Naive thymus-derived CD4-positive, alpha-beta T cell (primary cell): Measurements from ENCODE around the gene ID2. TPM values are rescaled to one million over a fixed set of nuclear protein-coding genes. Genes with fewer than 3 reads are reported as not detected.

Experiments
- ATAC-seq: fragments of 150-1000 bp; cut with Tn5 transposase; 2 replicates; pipeline ENCODE4 v1.10.0; 2021; ENCODE audit warnings: mild to moderate bottlenecking, moderate library complexity
- CTCF ChIA-PET: fragments of 350-600 bp; sonication (Branson Sonifier 250); formaldehyde crosslinking; loops from one replicate; lab custom pipeline; 2021; ENCODE audit warnings: antibody characterized with exemption; lab: Charles Lee
- POLR2A ChIA-PET: fragments of 350-600 bp; sonication (Branson Sonifier 250); formaldehyde crosslinking; loops from one replicate; lab custom pipeline; 2021; ENCODE audit warnings: antibody characterized with exemption, inconsistent platforms; lab: Charles Lee
- DNase-seq, 9 donors: peaks; one replicate each; pipeline versions ENCODE4 v3.0.0 to v3.0.0-alpha.2; 2020 to 2022; ENCODE audit warnings: mixed read lengths in 1 of 9
- H3K27ac ChIP-seq: one replicate; pipeline ENCODE4 v1.7.0; 2013; ENCODE audit warnings: mild to moderate bottlenecking, low read depth, low read length, moderate library complexity
- H3K27me3 ChIP-seq, 2 donors: one replicate each; pipeline ENCODE4 v1.7.0; 2013; ENCODE audit warnings: low read length in 2 of 2, mild to moderate bottlenecking in 2 of 2, moderate library complexity in 2 of 2; ENCODE audit not compliant: control insufficient read depth in 2 of 2, insufficient read depth in 2 of 2
- H3K36me3 ChIP-seq, 3 experiments: 1 replicate in 2 of 3; 2 replicates in 1 of 3; pipeline ENCODE4 v1.7.0; 2013; ENCODE audit warnings: low read length in 3 of 3, mild to moderate bottlenecking in 3 of 3, moderate library complexity in 1 of 3; ENCODE audit not compliant: insufficient read depth in 3 of 3, control insufficient read depth in 2 of 3
- H3K4me1 ChIP-seq, 2 donors: one replicate each; pipeline ENCODE4 v1.7.0; 2013; ENCODE audit warnings: low read length in 2 of 2, mild to moderate bottlenecking in 2 of 2, moderate library complexity in 1 of 2; ENCODE audit not compliant: control insufficient read depth in 2 of 2, insufficient read depth in 2 of 2
- H3K4me3 ChIP-seq: 2 replicates; pipeline ENCODE4 v1.7.0; 2013; ENCODE audit warnings: mild to moderate bottlenecking, low read length
- H3K9me3 ChIP-seq, 3 experiments: 1 replicate in 2 of 3; 2 replicates in 1 of 3; pipeline ENCODE4 v1.7.0; 2013; ENCODE audit warnings: low read length in 3 of 3; ENCODE audit not compliant: control insufficient read depth in 2 of 3
- H3K27ac Mint-ChIP-seq, 9 donors: one replicate each; pipeline ENCODE4 v1.8.0; 2020 to 2022; ENCODE audit warnings: mixed read lengths in 9 of 9, mild to moderate bottlenecking in 8 of 9, moderate library complexity in 5 of 9, inconsistent platforms in 2 of 9
- H3K27me3 Mint-ChIP-seq, 5 donors: one replicate each; pipeline ENCODE4 v1.8.0; 2021 to 2022; ENCODE audit warnings: mixed read lengths in 5 of 5, mild to moderate bottlenecking in 1 of 5
- H3K36me3 Mint-ChIP-seq, 5 donors: one replicate each; pipeline ENCODE4 v1.8.0; 2020 to 2022; ENCODE audit warnings: mixed read lengths in 5 of 5, mild to moderate bottlenecking in 3 of 5, inconsistent platforms in 1 of 5
- H3K4me1 Mint-ChIP-seq, 7 donors: one replicate each; pipeline ENCODE4 v1.8.0; 2020 to 2022; ENCODE audit warnings: mixed read lengths in 7 of 7, mild to moderate bottlenecking in 3 of 7, inconsistent platforms in 1 of 7
- H3K4me3 Mint-ChIP-seq, 10 donors: one replicate each; pipeline ENCODE4 v1.8.0; 2020 to 2022; ENCODE audit warnings: mild to moderate bottlenecking in 10 of 10, mixed read lengths in 10 of 10, moderate library complexity in 6 of 10, inconsistent platforms in 2 of 10
- H3K9me3 Mint-ChIP-seq, 11 donors: one replicate each; pipeline ENCODE4 v1.8.0; 2020 to 2022; ENCODE audit warnings: mixed read lengths in 11 of 11, mild to moderate bottlenecking in 4 of 11, inconsistent platforms in 1 of 11, moderate library complexity in 1 of 11
- intact Hi-C, 2 donors: fragments of 100-400 bp; cut with micrococcal nuclease; formaldehyde crosslinking; loops; one replicate each; pipeline ENCODE4 v1.15.1; 2023
- polyA plus RNA-seq, 2 donors: library from polyadenylated mRNA; unstranded; fragments of 300-500 nt; fragmentation: Illumina TruSeq; gene quantifications; one replicate each; pipeline ENCODE4 v1.2.3, GENCODE V29; 2021
- total RNA-seq, 6 experiments: library from RNA in 5 of 6; stranded (reverse) in 5 of 6; gene quantifications; 1 replicate in 5 of 6; 2 replicates in 1 of 6; pipeline ENCODE4 v1.2.3 and lab custom pipeline; 2021 to 2026

Gene ID2
- total and polyA plus RNA-seq, 7 experiments from 2014 or later, result 43.0 to 309 (median 177) TPM

GRCh38 chr2:8676921-8677645 lies 4.8 kb upstream of the ID2 start:
- Mint-ChIP-seq H3K27me3 (peaks cover 19 to 59% (median 43%) of the 10 kb centered on the region in 5 donors), H3K4me3 (peak overlapping the region in 8 of 10 donors; percentile 60 to 93 (median 84)), H3K36me3 (peaks cover 0 to 19% (median 10%) of the 10 kb centered on the region in 5 donors), H3K27ac (no peak overlapping the region), H3K9me3 (peaks cover 10 to 42% (median 23%) of the 10 kb centered on the region in 11 donors), H3K4me1 (peaks cover 18 to 43% (median 31%) of the 10 kb centered on the region in 7 donors)
- POLR2A ChIA-PET, result interaction anchor here (0.6 to 1.1 kb wide), 2 partner anchors 13 to 166 kb away, joined by 3 read pairs; no protein-coding TSS in a partner anchor
- H3K4me1 ChIP-seq, result peaks cover 14 to 24% of the 10 kb centered on the region in 2 donors
- H3K9me3 ChIP-seq, result peaks cover 0 to 31% (median 4%) of the 10 kb centered on the region in 3 experiments
- CTCF ChIA-PET, result no interaction called here
- H3K4me3 ChIP-seq, result no peak overlapping the region
- no peak overlapping the region for H3K27ac ChIP-seq
- peaks cover 0 to 21% of the 10 kb centered on the region in 2 donors for H3K27me3 ChIP-seq
- intact Hi-C loops, result loop anchor here in 1 of 2 donors (5.0 kb wide), 1 partner anchor 200 kb away; no protein-coding TSS in a partner anchor
- ATAC-seq (no peak), DNase-seq (no peak)
- peaks cover 0 to 2% (median 0%) of the 10 kb centered on the region in 3 experiments for H3K36me3 ChIP-seq

DNA sequence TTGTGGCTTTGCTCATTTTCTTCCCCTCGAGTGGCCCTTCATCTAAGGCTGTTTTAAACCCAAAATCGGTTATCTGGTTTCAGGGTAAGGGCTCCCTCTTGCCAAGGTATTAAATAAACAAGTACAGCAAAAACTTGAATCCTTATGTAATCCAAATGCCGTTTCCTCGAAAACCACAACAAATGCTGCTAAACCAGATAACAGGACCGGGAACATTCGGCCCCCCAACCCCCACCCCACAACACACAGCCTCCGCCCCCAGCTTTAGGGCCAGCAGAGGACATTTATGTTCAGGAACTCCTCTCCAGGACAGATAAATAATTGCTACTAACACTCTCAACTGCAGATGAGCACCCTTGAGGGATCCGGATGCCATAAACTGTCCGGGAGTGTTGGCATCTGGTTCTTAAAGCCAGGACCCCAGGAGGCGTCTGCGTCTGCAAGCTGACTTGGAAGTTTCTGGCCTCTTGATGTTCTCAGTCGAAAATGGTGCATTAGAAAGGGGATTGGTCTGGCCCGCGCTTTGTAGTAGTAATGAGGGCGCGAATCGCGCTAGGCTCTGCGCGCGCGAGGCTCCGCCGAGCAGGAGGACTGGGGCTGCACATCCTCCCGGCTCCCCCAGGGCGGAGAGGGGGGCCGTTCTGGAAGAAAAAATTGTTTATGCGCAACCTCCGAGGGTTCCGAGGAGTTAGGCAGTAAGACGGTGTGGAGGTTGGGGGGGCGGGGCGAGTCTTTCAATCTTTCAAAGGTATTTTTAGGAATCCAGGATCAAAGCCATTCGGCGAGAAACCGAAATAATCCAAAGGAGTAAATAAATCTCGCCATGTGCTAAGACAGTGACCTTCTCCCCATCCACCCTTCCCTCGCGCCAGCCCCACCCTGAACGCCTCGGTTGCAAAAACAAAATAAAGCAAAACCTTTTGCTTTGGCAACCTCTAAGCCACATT lies 3.9 kb upstream of the ID2 start:
- ATAC-seq, result no peak
- peak in 7 of 9 donors; percentile 15 to 35 (median 32) for DNase-seq
- peaks cover 0 to 6% (median 0%) of the 10 kb centered on the region in 3 experiments for H3K36me3 ChIP-seq
- peaks cover 19 to 61% (median 43%) of the 10 kb centered on the region in 5 donors for H3K27me3 Mint-ChIP-seq
- H3K4me1 Mint-ChIP-seq, result peaks cover 21 to 43% (median 31%) of the 10 kb centered on the region in 7 donors
- peaks cover 0 to 31% (median 4%) of the 10 kb centered on the region in 3 experiments for H3K9me3 ChIP-seq
- H3K27me3 ChIP-seq, result peaks cover 0 to 21% of the 10 kb centered on the region in 2 donors
- H3K27ac ChIP-seq, result no peak overlapping the region
- H3K27ac Mint-ChIP-seq, result peak overlapping the region in 8 of 9 donors; percentile 0 to 86 (median 18)
- H3K9me3 Mint-ChIP-seq, result peaks cover 10 to 39% (median 23%) of the 10 kb centered on the region in 11 donors
- peaks cover 0 to 27% (median 10%) of the 10 kb centered on the region in 5 donors for H3K36me3 Mint-ChIP-seq
- H3K4me3 ChIP-seq, result peak overlapping the region; percentile 49
- intact Hi-C loops, result loop anchor here (1.0 to 5.0 kb wide), 2 partner anchors 201 to 221 kb away; no protein-coding TSS in a partner anchor
- CTCF ChIA-PET, result interaction anchor here (1.0 kb wide), 1 partner anchor 13 kb away, joined by 3 read pairs; no protein-coding TSS in a partner anchor
- H3K4me3 Mint-ChIP-seq, result peak overlapping the region; percentile 75 to 93 (median 84)
- POLR2A ChIA-PET, result interaction anchor here (0.6 to 1.1 kb wide), 2 partner anchors 14 to 166 kb away, joined by 3 read pairs; no protein-coding TSS in a partner anchor
- peaks cover 14 to 24% of the 10 kb centered on the region in 2 donors for H3K4me1 ChIP-seq

- ChIA-PET POLR2A (interaction anchor here (0.6 kb wide), 1 partner anchor 1653 kb away, joined by 3 read pairs; no protein-coding TSS in a partner anchor), CTCF (interaction anchor here (1.0 kb wide), 1 partner anchor 14 kb away, joined by 3 read pairs; no protein-coding TSS in a partner anchor)
- H3K9me3 ChIP-seq, result peaks cover 0 to 21% (median 4%) of the 10 kb centered on the region in 3 experiments
- peak; percentile 58 to 84 (median 66) for DNase-seq
- peak; percentile 55 for ATAC-seq
- no peak overlapping the region for H3K27ac ChIP-seq
- Mint-ChIP-seq H3K27me3 (peaks cover 19 to 51% (median 38%) of the 10 kb centered on the region in 5 donors), H3K9me3 (peaks cover 7 to 29% (median 15%) of the 10 kb centered on the region in 11 donors), H3K36me3 (peaks cover 0 to 30% (median 10%) of the 10 kb centered on the region in 5 donors), H3K4me1 (peaks cover 23 to 50% (median 37%) of the 10 kb centered on the region in 7 donors), H3K27ac (peak overlapping the region in 7 of 9 donors; percentile 51 to 86 (median 70)), H3K4me3 (peak overlapping the region; percentile 80 to 93 (median 85))
- H3K27me3 ChIP-seq, result peaks cover 0 to 21% of the 10 kb centered on the region in 2 donors
- peak overlapping the region; percentile 49 for H3K4me3 ChIP-seq
- H3K36me3 ChIP-seq, result peaks cover 0 to 6% (median 0%) of the 10 kb centered on the region in 3 experiments
- intact Hi-C loops, result loop anchor here (1.0 to 5.0 kb wide), 2 partner anchors 202 to 222 kb away; no protein-coding TSS in a partner anchor
- H3K4me1 ChIP-seq, result peaks cover 14 to 24% of the 10 kb centered on the region in 2 donors
These were observed 2.9 kb upstream of the ID2 start for GRCh38 chr2:8678731-8679566.

GRCh38 chr2:8679567-8679826 lies 2.4 kb upstream of the ID2 start:
- Mint-ChIP-seq H3K4me3 (peak overlapping the region; percentile 72 to 93 (median 85)), H3K4me1 (peaks cover 24 to 52% (median 42%) of the 10 kb centered on the region in 7 donors), H3K27me3 (peaks cover 19 to 47% (median 32%) of the 10 kb centered on the region in 5 donors), H3K9me3 (peaks cover 1 to 23% (median 9%) of the 10 kb centered on the region in 11 donors), H3K36me3 (peaks cover 0 to 28% (median 4%) of the 10 kb centered on the region in 5 donors), H3K27ac (peak overlapping the region in 7 of 9 donors; percentile 51 to 80 (median 70))
- Histone ChIP-seq H3K4me1 (peaks cover 14 to 24% of the 10 kb centered on the region in 2 donors), H3K4me3 (peak overlapping the region; percentile 49), H3K9me3 (peaks cover 0 to 16% (median 4%) of the 10 kb centered on the region in 3 experiments), H3K27ac (no peak overlapping the region), H3K27me3 (peaks cover 0 to 21% of the 10 kb centered on the region in 2 donors), H3K36me3 (peaks cover 0 to 6% (median 0%) of the 10 kb centered on the region in 3 experiments)
- ChIA-PET POLR2A (interaction anchor here (0.6 kb wide), 1 partner anchor 1652 kb away, joined by 3 read pairs; no protein-coding TSS in a partner anchor), CTCF (interaction anchor here (0.9 kb wide), 1 partner anchor 1112 kb away, joined by 3 read pairs; no protein-coding TSS in a partner anchor)
- intact Hi-C loops, result loop anchor here in 1 of 2 donors (5.0 kb wide), 1 partner anchor 202 kb away; no protein-coding TSS in a partner anchor
- DNase-seq, result no peak
- no peak for ATAC-seq
